Measurements from ENCODE around the gene ABITRAM.

DNA sequence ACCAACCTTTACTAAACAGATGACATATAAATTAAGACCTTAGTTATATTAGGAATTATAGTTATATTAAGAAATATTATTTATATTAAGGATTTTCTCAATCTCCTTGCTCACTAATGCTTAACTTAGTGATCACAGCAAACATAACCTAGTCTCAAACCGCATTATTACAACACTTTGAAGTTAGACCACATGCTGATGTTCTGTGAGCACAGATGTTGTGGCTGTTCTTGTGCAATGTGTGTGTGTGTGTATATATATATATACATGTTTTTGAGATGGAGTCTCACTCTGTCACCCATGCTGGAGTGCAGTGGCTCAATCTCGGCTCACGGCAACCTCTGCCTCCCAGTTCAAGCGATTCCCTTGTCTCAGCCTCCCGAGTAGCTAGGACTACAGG is 20.8 kb upstream of the ABITRAM start:
- TF ChIP-seq, protein P1, sequence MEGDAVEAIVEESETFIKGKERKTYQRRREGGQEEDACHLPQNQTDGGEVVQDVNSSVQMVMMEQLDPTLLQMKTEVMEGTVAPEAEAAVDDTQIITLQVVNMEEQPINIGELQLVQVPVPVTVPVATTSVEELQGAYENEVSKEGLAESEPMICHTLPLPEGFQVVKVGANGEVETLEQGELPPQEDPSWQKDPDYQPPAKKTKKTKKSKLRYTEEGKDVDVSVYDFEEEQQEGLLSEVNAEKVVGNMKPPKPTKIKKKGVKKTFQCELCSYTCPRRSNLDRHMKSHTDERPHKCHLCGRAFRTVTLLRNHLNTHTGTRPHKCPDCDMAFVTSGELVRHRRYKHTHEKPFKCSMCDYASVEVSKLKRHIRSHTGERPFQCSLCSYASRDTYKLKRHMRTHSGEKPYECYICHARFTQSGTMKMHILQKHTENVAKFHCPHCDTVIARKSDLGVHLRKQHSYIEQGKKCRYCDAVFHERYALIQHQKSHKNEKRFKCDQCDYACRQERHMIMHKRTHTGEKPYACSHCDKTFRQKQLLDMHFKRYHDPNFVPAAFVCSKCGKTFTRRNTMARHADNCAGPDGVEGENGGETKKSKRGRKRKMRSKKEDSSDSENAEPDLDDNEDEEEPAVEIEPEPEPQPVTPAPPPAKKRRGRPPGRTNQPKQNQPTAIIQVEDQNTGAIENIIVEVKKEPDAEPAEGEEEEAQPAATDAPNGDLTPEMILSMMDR (IDR thresholded peaks at IDR 0.05) = no peak
- no peak for TF ChIP-seq POLR2A (IDR thresholded peaks at IDR 0.05)
